Breast epithelium (tissue), 3 donors: ENCODE results near the gene TBX5.

Source experiments
- POLR2A ChIP-seq: fragments of 450-650 bp; IDR thresholded peaks from one replicate; pipeline ENCODE4 v1.6.1; 2016; ENCODE audit warnings: antibody characterized with exemption, mild to moderate bottlenecking, moderate library complexity
- TF ChIP-seq, protein P1 (sequence below), 3 donors: fragments of 450-650 bp; IDR thresholded peaks; one replicate each; pipeline ENCODE4 v1.5.1; 2016 to 2017; ENCODE audit warnings: antibody characterized with exemption in 3 of 3, mild to moderate bottlenecking in 3 of 3, moderate library complexity in 3 of 3

DNA sequence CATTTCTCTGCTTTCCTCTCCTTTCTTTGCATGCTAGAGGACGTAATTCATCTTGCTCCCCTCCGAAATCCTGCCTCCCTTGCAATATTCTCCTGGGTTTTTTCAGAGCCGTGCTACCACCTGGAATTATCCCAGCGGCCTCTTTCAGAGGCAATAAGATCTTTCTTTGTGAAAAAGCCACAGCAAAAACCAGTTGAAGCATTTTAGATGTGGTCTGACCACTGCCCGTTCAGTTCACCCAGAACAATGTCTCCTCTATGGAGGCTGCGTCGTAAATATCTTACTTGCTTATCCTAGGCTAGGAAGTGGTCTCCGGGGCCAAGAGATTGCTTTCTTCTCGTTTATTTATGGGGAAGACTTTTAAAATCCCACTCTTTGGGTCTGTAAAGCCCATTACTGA lies 85.8 kb downstream of the TBX5 start:
- TF ChIP-seq, protein P1, sequence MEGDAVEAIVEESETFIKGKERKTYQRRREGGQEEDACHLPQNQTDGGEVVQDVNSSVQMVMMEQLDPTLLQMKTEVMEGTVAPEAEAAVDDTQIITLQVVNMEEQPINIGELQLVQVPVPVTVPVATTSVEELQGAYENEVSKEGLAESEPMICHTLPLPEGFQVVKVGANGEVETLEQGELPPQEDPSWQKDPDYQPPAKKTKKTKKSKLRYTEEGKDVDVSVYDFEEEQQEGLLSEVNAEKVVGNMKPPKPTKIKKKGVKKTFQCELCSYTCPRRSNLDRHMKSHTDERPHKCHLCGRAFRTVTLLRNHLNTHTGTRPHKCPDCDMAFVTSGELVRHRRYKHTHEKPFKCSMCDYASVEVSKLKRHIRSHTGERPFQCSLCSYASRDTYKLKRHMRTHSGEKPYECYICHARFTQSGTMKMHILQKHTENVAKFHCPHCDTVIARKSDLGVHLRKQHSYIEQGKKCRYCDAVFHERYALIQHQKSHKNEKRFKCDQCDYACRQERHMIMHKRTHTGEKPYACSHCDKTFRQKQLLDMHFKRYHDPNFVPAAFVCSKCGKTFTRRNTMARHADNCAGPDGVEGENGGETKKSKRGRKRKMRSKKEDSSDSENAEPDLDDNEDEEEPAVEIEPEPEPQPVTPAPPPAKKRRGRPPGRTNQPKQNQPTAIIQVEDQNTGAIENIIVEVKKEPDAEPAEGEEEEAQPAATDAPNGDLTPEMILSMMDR (IDR thresholded peaks at IDR 0.05), result no peak
- no peak for TF ChIP-seq POLR2A
